Measurements from ENCODE around the gene POMT2. TPM values are rescaled to one million over a fixed set of nuclear protein-coding genes. Genes with fewer than 3 reads are reported as not detected.
"Not testable (repeated sequence)": the region's sequence is repeated elsewhere in the genome, so short reads cannot be mapped to it uniquely, and the experiment has no call there.

Gene POMT2
- total RNA-seq, 2 donors from 2014 or later = 8.8 to 11.4 TPM

DNA sequence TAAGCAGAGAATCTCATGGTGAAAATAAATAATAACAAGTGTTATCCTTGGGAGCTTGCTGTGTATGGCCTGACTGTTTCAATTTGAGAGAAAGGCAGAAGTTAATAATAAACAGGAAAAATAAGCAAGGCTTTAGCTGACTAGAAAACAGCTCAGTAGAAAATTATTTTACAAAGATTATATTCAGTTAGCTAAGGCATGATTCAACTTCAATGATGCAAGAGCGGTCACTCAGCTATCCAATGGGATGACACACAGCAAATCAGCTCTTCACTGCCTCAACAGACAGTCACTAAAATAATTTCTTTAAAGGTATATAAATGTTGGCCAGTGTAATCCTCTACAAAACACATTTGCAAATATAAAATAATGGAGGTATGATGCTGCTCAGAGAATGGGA lies 18.7 kb upstream of the POMT2 start:
- H3K9me3 ChIP-seq (ENCODE audit: control insufficient read depth, low read length, poor library complexity, severe bottlenecking) = no peaks in the 10 kb centered on the region
- no peak for DNase-seq
- Mint-ChIP-seq H3K27me3 (no peaks in the 10 kb centered on the region), H3K27ac (no peak overlapping the region), H3K4me3 (no peak overlapping the region), H3K4me1 (peaks cover 6% of the 10 kb centered on the region), H3K36me3 (ENCODE audit: low read depth) (peaks cover 3% of the 10 kb centered on the region)
- ATAC-seq = no peak

DNA sequence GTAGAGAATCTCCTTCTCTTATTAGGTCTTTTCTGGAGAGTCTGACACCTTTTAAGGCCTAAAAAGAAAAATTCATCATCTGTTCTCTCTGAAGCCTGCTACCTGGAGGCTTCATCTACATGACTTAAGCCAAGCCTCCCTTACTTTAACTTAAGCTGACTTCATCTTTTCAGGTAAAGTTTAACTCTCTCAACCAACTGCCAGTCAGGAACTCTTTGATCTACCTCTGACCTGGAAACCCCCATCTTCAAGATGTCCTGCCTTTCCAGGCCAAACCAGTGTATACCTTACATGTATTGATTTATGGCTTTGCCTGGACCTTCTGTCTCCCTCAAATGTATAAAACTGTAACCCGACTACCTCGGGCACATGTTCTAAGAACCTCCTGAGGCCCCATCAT lies 17.6 kb upstream of the POMT2 start:
- no peak overlapping the region for H3K27ac Mint-ChIP-seq
- no peaks in the 10 kb centered on the region for H3K36me3 Mint-ChIP-seq (ENCODE audit: low read depth)
- no peaks in the 10 kb centered on the region for H3K27me3 Mint-ChIP-seq
- H3K4me3 Mint-ChIP-seq = no peak overlapping the region
- no peak for ATAC-seq
- DNase-seq = no peak
- no peaks in the 10 kb centered on the region for H3K9me3 ChIP-seq (ENCODE audit: control insufficient read depth, low read length, poor library complexity, severe bottlenecking)
- no peaks in the 10 kb centered on the region for H3K4me1 Mint-ChIP-seq

GRCh38 chr14:77337880-77338279 lies 17.2 kb upstream of the POMT2 start:
- Mint-ChIP-seq H3K4me3 (no peak overlapping the region), H3K27me3 (no peaks in the 10 kb centered on the region), H3K36me3 (ENCODE audit: low read depth) (no peaks in the 10 kb centered on the region), H3K4me1 (no peaks in the 10 kb centered on the region), H3K27ac (no peak overlapping the region)
- H3K9me3 ChIP-seq (ENCODE audit: control insufficient read depth, low read length, poor library complexity, severe bottlenecking) = no peaks in the 10 kb centered on the region
- no peak for ATAC-seq
- no peak for DNase-seq

DNA sequence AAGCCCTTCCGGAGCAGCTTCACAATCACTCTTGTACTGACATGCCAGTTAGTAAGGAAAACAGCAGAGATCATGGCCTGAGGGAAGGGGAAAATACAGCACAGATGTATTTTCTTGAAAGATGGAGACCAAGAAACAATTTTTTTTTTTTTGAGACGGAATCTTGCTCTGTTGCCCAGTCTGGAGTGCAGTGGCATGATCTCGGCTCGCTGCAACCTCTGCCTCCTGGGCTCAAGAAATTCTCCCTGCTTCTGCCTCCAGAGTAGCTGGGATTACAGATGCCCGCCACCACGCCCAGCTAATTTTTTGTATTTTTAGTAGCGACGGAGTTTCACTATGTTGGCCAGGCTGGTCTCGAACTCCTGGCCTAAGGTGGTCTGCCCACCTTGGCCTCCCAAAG lies 16.6 kb upstream of the POMT2 start:
- not testable (repeated sequence) for H3K4me3 Mint-ChIP-seq; H3K36me3 Mint-ChIP-seq (ENCODE audit: low read depth); H3K4me1 Mint-ChIP-seq; H3K9me3 ChIP-seq (ENCODE audit: control insufficient read depth, low read length, poor library complexity, severe bottlenecking); H3K27ac Mint-ChIP-seq; DNase-seq; H3K27me3 Mint-ChIP-seq; ATAC-seq

- Mint-ChIP-seq H3K27ac (no peak overlapping the region), H3K4me3 (no peak overlapping the region), H3K4me1 (no peaks in the 10 kb centered on the region), H3K27me3 (no peaks in the 10 kb centered on the region), H3K36me3 (ENCODE audit: low read depth) (no peaks in the 10 kb centered on the region)
- no peak for ATAC-seq
- DNase-seq = no peak
- no peaks in the 10 kb centered on the region for H3K9me3 ChIP-seq (ENCODE audit: control insufficient read depth, low read length, poor library complexity, severe bottlenecking)
Measured at GRCh38 chr14:77335576-77335975, 14.9 kb upstream of the POMT2 start.

GRCh38 chr14:77329872-77330271 lies 9.2 kb upstream of the POMT2 start:
- peaks cover 4% of the 10 kb centered on the region for H3K4me1 Mint-ChIP-seq
- no peaks in the 10 kb centered on the region for H3K9me3 ChIP-seq (ENCODE audit: control insufficient read depth, low read length, poor library complexity, severe bottlenecking)
- ATAC-seq (no peak), DNase-seq (no peak)
- no peak overlapping the region for H3K4me3 Mint-ChIP-seq
- H3K36me3 Mint-ChIP-seq (ENCODE audit: low read depth) = no peaks in the 10 kb centered on the region
- no peak overlapping the region for H3K27ac Mint-ChIP-seq
- no peaks in the 10 kb centered on the region for H3K27me3 Mint-ChIP-seq

DNA sequence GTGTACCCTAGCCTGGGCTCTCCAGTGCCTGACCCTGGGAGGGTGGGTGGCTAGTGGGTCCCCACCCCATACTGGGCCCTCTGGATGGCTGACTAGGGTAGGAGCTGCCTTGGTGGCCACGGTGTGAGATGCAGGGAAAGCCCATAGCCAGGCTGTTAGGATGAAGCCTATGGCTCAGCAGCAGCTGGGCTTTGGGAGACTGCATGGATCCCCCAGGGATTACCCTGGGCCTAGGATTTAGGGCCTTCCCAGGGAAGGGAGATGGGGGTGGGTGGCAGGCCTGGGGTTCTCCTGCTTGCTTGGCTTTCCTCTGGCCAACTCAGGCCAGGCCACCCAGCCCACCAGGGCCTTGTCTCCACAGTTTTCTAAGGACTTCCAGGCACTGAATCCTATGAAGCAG lies 6.4 kb upstream of the POMT2 start:
- H3K36me3 Mint-ChIP-seq (ENCODE audit: low read depth) = no peaks in the 10 kb centered on the region

GRCh38 chr14:77325746-77326094 lies 5.0 kb upstream of the POMT2 start:
- no peak for ATAC-seq
- H3K27ac Mint-ChIP-seq = no peak overlapping the region
- H3K9me3 ChIP-seq (ENCODE audit: control insufficient read depth, low read length, poor library complexity, severe bottlenecking) = no peaks in the 10 kb centered on the region
- DNase-seq = no peak
- no peaks in the 10 kb centered on the region for H3K27me3 Mint-ChIP-seq
- H3K4me1 Mint-ChIP-seq = peaks cover 12% of the 10 kb centered on the region
- no peaks in the 10 kb centered on the region for H3K36me3 Mint-ChIP-seq (ENCODE audit: low read depth)
- no peak overlapping the region for H3K4me3 Mint-ChIP-seq

More for the DNA sequence above, 6.4 kb upstream of the POMT2 start:
- no peak for DNase-seq
- H3K4me1 Mint-ChIP-seq = peaks cover 5% of the 10 kb centered on the region
- no peaks in the 10 kb centered on the region for H3K27me3 Mint-ChIP-seq
- H3K4me3 Mint-ChIP-seq = no peak overlapping the region
- no peak for ATAC-seq
- H3K9me3 ChIP-seq (ENCODE audit: control insufficient read depth, low read length, poor library complexity, severe bottlenecking) = no peaks in the 10 kb centered on the region
- H3K27ac Mint-ChIP-seq = no peak overlapping the region

DNA sequence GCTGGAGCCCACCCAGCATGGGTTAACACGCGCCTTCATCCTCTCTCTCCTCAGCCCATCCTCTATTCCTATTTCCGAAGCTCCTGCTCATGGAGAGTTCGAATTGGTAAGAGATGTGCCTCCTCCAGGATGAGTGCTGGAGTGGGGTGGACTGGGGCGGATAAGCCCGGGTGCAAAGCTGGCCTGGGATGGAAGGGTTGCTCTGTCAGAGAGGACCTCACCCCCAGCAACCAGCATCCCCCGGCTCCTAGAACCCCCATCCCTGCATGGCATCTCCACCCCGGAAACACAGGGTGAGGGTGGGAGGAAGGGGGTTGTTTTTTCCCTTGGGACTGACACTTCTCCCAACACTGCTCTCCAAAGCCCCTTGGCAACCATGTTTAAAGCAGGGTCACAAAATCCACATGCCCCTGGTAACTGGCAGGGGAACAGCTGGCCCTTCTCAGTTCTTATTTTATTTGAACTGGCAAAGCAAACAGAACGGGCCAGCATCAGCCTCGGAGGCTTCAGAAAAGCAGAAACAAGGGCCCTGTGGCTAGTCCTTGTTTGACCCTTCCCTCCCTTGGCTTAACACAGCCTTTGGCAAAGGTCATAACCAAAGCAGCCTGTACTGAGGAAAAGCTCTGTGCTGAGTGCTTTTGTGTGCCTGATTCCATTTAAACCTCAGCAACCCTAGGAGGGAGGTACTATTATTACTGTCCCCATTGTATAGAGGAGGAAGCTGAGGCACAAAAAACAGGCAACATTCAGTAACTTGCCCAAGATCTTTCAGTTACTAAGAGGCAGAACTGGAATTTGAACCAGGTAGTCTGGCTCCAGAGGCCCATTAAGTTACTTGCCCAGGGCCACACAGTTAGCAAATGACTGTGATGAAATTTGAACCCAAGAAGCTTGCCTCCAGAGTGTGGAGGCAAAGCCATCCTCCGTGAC lies 4.4 kb upstream of the POMT2 start:
- Mint-ChIP-seq H3K4me3 (no peak overlapping the region), H3K36me3 (ENCODE audit: low read depth) (no peaks in the 10 kb centered on the region), H3K27ac (no peak overlapping the region), H3K27me3 (no peaks in the 10 kb centered on the region), H3K4me1 (peaks cover 13% of the 10 kb centered on the region)
- DNase-seq = no peak
- no peak for ATAC-seq
- H3K9me3 ChIP-seq (ENCODE audit: control insufficient read depth, low read length, poor library complexity, severe bottlenecking) = no peaks in the 10 kb centered on the region

DNA sequence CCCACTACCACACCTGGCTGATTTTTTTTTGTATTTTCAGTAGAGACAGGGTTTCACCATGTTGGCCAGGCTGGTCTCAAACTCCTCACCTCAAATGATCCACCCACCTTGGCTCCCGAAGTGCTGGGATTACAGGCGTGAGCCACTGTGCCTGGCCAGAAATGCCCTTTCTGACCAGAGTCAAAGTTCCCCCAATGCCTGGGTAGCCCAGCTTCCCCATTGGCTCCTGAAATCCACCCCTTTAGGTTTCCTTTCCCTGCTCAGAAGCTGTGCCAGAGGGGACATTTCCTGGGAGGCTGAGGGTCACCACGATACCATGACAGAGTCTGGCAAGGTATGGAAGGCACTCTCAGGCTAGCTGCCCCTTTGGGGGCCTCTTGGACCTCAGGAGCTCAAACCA lies 3.6 kb upstream of the POMT2 start:
- no peak for ATAC-seq
- Mint-ChIP-seq H3K36me3 (ENCODE audit: low read depth) (no peaks in the 10 kb centered on the region), H3K4me3 (no peak overlapping the region), H3K27me3 (no peaks in the 10 kb centered on the region), H3K4me1 (peaks cover 16% of the 10 kb centered on the region), H3K27ac (no peak overlapping the region)
- H3K9me3 ChIP-seq (ENCODE audit: control insufficient read depth, low read length, poor library complexity, severe bottlenecking) = no peaks in the 10 kb centered on the region
- DNase-seq = no peak

- no peak for DNase-seq
- Mint-ChIP-seq H3K27ac (no peak overlapping the region), H3K4me1 (peaks cover 16% of the 10 kb centered on the region), H3K4me3 (no peak overlapping the region), H3K36me3 (ENCODE audit: low read depth) (no peaks in the 10 kb centered on the region), H3K27me3 (no peaks in the 10 kb centered on the region)
- no peaks in the 10 kb centered on the region for H3K9me3 ChIP-seq (ENCODE audit: control insufficient read depth, low read length, poor library complexity, severe bottlenecking)
- no peak for ATAC-seq
Measured at GRCh38 chr14:77323571-77323970, 2.9 kb upstream of the POMT2 start.

DNA sequence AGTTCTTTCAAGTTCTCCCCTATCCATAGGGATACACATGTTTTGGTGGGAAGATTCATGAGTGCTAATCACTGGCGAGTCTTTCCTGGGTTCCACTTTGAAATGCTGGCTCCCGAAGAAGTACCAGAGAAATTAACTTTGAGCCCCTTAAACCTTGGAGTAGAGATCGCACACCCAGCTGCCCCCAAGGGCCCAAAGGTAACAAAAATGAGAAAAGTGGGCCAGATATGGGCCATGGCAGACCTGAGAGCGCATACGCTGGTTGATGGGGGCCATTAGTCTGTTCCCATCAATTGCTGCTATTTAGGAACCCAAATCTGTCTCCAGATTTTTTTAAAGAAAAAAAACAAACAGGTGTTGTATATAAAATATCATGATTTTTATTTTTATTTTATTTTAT lies 2.3 kb upstream of the POMT2 start:
- Mint-ChIP-seq H3K4me1 (peaks cover 16% of the 10 kb centered on the region), H3K27ac (no peak overlapping the region), H3K36me3 (ENCODE audit: low read depth) (no peaks in the 10 kb centered on the region), H3K4me3 (no peak overlapping the region), H3K27me3 (no peaks in the 10 kb centered on the region)
- DNase-seq (no peak), ATAC-seq (no peak)
- H3K9me3 ChIP-seq (ENCODE audit: control insufficient read depth, low read length, poor library complexity, severe bottlenecking) = no peaks in the 10 kb centered on the region

DNA sequence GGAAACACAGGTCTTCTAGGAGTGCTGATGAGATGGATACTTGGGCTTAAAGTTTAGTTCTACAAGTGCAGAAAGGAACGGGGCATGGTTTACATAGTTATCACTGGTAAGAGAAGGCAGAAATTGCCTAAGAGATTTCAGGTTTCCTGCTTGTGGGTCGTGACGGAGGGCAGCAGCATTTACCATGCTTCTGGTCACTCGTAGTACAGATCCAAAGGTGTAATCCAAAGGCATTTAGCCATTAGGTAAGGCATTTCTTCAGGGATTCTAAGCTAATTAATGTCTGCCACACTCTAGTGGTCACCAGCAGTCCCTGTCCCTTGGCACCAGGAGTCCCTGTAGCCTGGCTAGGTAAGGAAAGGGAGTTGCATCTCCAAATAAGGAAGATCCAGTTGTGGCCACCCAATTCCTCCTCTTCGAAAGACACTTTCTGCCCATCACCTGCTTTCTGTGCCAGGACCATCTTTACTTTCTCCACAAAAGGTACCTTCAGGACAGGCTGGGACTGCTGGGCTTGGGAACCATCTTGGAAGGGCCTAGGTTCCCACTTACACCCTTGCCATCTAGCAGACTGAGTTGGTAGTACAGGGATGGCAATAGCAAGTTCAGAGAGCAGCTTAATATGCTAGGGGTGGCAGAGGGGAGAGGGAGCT lies 1.7 kb upstream of the POMT2 start:
- no peaks in the 10 kb centered on the region for H3K9me3 ChIP-seq (ENCODE audit: control insufficient read depth, low read length, poor library complexity, severe bottlenecking)
- Mint-ChIP-seq H3K36me3 (ENCODE audit: low read depth) (no peaks in the 10 kb centered on the region), H3K4me1 (peaks cover 14% of the 10 kb centered on the region), H3K4me3 (peak overlapping the region; percentile 97), H3K27ac (peak overlapping the region; percentile 93), H3K27me3 (no peaks in the 10 kb centered on the region)
- no peak for DNase-seq
- ATAC-seq = no peak

DNA sequence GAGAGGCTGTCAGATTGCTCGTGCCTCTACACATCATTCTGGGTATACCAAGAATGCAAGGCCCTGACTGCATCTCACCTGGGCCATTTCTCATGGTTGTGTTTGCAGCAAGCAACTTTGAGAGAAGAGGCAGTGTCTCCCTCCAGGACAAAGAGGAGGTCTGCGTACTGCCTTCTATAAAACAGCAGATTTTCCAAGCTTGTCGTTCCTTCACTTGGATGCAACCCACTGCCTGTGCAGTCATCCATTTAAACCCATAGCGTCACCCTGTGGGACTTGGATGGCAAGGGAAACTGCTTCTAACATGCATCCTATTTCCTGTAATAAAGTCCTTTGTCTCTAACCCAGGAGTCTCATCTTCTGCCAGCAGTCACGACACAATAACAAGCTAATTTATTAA lies 1.3 kb downstream of the POMT2 start:
- H3K4me3 Mint-ChIP-seq = no peak overlapping the region
- no peak overlapping the region for H3K27ac Mint-ChIP-seq
- DNase-seq (no peak), ATAC-seq (no peak)
- no peaks in the 10 kb centered on the region for H3K27me3 Mint-ChIP-seq
- no peaks in the 10 kb centered on the region for H3K36me3 Mint-ChIP-seq (ENCODE audit: low read depth)
- peaks cover 13% of the 10 kb centered on the region for H3K4me1 Mint-ChIP-seq
- H3K9me3 ChIP-seq (ENCODE audit: control insufficient read depth, low read length, poor library complexity, severe bottlenecking) = no peaks in the 10 kb centered on the region
